Body of pancreas (tissue), 4 donors: ENCODE data around the gene LGR4.

Source experiments
- CTCF ChIP-seq, 7 experiments: fragments of 450-650 bp in 4 of 7; fragments of 200-600 bp in 3 of 7; sonication (generic) in 3 of 7; IDR thresholded peaks; one replicate each; pipeline ENCODE4 v1.5.1; 2016 to 2019; ENCODE audit warnings: antibody characterized with exemption in 7 of 7
- POLR2A ChIP-seq, 3 donors: fragments of 450-650 bp; IDR thresholded peaks; one replicate each; pipeline ENCODE4 v1.6.1; 2016; ENCODE audit warnings: antibody characterized with exemption in 3 of 3, mild to moderate bottlenecking in 2 of 3

GRCh38 chr11:27464289-27464696, 8.3 kb downstream of the LGR4 start:
- TF ChIP-seq CTCF (IDR thresholded peaks at IDR 0.05), result no peak
- peak in 2 of 3 donors; percentile 27 to 48 for TF ChIP-seq POLR2A (IDR thresholded peaks at IDR 0.05)
